COLO668 (cell line): Measurements from ENCODE around the gene NFE2L1.
A peak's percentile ranks its signal among the peaks of the same experiment; 100 is the strongest.

Source experiments
- DNase-seq: peaks from one replicate; lab custom pipeline; 2025; ENCODE audit not compliant: unreplicated experiment; lab: John Stamatoyannopoulos, UW

Gene NFE2L1

GRCh38 chr17:48107137-48108055 lies 59.2 kb downstream of the NFE2L1 start, which contains the start of gene SNX11:
SNX11 (plus strand) TSS chr17:48107766; CDS start chr17:48112044, 4,278 bp downstream.
- peak; percentile 91 for DNase-seq

GRCh38 chr17:48110761-48111160 lies 62.6 kb downstream of the NFE2L1 start:
- no peak for DNase-seq
